AG10803 (cell line): ENCODE results near the gene SMCHD1.

Experiments used
- DNase-seq: peaks from one replicate; pipeline ENCODE4 v3.0.0; 2010; ENCODE audit warnings: low read depth
- H3K4me3 ChIP-seq: 2 replicates; pipeline ENCODE4 v1.5.1; 2011; ENCODE audit warnings: mild to moderate bottlenecking, low read length, control low read depth
- CTCF ChIP-seq: conservative IDR thresholded peaks from 2 replicates; pipeline ENCODE4 v1.5.1; 2011; ENCODE audit warnings: mild to moderate bottlenecking, low read length, control low read depth, inconsistent platforms

SMCHD1 gene

GRCh38 chr18:2697184-2697583 is 41.7 kb downstream of the SMCHD1 start:
- no peak overlapping the region for H3K4me3 ChIP-seq
- no peak for DNase-seq
- no peak for TF ChIP-seq CTCF

- TF ChIP-seq CTCF = no peak
Observed at GRCh38 chr18:2699001-2699400, 43.5 kb downstream of the SMCHD1 start.

DNA sequence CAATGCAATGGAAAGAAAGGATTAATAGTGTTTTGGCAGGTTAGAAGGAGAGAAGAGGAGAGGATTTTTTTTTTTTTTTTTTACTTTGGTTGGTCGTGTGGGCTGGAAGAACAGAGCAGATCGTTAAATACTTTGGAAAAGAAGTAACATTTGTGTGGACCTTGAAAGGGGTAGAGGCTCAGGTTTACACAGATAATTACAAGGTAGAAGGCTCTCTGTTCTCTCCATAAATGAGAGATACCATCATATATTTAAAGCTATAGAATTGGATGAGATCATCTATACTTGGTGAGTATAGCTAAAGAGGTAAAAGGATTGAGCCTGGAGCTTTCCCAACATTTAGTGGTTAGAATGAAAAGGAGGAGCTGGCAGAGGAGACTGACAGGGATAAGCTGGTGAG is 49.0 kb downstream of the SMCHD1 start:
- TF ChIP-seq CTCF = no peak
- no peak for DNase-seq
- no peak overlapping the region for H3K4me3 ChIP-seq

More at GRCh38 chr18:2699001-2699400, 43.5 kb downstream of the SMCHD1 start:
- no peak for DNase-seq
- H3K4me3 ChIP-seq = no peak overlapping the region

- DNase-seq = no peak
Observed at GRCh38 chr18:2706903-2707302, 51.4 kb downstream of the SMCHD1 start.

GRCh38 chr18:2707551-2708168 is 52.1 kb downstream of the SMCHD1 start:
- H3K4me3 ChIP-seq = no peak overlapping the region
- no peak for TF ChIP-seq CTCF
- DNase-seq = no peak

More at GRCh38 chr18:2706903-2707302, 51.4 kb downstream of the SMCHD1 start:
- H3K4me3 ChIP-seq = no peak overlapping the region
- TF ChIP-seq CTCF = no peak

GRCh38 chr18:2709316-2709715 is 53.8 kb downstream of the SMCHD1 start:
- no peak overlapping the region for H3K4me3 ChIP-seq
- TF ChIP-seq CTCF = no peak
- DNase-seq = peak; percentile 6

DNA sequence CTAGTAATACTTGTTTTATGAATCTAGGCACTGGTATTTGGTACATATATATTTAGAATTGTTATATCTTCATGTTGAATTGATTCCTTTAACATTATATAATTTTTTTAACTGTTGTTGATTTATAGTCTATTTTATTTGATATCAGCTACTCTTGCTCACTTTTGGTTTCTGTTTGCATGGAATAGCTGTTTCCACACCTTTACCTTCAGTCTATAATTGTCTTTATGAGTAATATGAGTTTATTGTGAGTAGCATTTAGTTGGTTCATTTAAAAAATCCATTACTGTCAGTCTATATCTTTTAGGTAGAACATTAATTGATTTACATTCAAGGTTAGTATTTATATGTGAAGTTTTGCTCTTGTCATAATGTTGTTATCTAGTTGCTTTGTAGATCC is 58.6 kb downstream of the SMCHD1 start:
- no peak for TF ChIP-seq CTCF
- no peak for DNase-seq
- H3K4me3 ChIP-seq = no peak overlapping the region
